ENCODE results near the gene SIX5. TPM values are rescaled to one million over a fixed set of nuclear protein-coding genes. Genes with fewer than 3 reads are reported as not detected.

Gene SIX5
- total and polyA plus RNA-seq, 9 of the 15 experiments (the other 6 are each of a cell fraction or from before 2014, with no cell fraction given): 1.4 to 17.2 (median 7.4) TPM; not detected in 2

DNA sequence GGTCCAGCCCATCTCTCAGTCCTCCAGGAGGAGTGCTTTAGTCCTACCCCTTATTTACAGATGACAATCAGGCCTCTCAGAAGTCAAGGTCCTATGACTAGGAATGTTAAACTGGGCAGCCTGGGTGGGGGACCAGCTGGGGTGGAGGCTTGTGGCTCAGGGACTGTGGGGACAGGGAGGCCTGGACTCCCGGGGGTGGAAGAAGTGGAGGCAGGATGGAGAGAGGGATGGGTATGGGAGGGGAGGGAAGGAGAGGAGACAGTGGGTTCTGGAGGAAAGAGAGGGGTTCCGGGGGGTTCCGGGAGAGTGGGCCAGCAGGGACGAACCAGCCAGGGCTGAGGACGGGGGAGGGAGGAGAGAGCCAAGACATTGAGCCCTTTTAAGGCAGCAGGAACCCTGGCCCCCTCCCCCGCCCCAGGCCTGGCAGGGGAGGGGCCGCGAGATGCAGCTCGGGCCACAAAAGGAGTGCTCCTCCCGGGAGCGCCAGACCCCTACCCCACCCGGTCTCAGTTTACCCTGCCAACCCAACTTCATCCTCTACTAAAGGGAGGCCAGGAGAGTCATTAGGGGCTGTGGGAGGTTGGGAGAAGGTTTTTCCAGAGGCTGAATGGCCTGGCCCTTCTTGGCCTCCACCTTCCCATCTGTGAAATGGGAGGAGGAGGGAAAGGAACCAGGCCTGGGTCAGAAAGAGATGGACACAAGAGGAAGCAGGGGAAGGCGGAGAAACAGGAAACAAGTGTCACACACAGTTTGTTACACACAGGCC, 11.6 kb upstream of the SIX5 start (continued):
- TF ChIP-seq, protein P1, sequence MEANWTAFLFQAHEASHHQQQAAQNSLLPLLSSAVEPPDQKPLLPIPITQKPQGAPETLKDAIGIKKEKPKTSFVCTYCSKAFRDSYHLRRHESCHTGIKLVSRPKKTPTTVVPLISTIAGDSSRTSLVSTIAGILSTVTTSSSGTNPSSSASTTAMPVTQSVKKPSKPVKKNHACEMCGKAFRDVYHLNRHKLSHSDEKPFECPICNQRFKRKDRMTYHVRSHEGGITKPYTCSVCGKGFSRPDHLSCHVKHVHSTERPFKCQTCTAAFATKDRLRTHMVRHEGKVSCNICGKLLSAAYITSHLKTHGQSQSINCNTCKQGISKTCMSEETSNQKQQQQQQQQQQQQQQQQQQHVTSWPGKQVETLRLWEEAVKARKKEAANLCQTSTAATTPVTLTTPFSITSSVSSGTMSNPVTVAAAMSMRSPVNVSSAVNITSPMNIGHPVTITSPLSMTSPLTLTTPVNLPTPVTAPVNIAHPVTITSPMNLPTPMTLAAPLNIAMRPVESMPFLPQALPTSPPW (CRISPR knock-in tag; IDR thresholded peaks at IDR 0.05): peak; percentile 25
- TF ChIP-seq, protein P2, sequence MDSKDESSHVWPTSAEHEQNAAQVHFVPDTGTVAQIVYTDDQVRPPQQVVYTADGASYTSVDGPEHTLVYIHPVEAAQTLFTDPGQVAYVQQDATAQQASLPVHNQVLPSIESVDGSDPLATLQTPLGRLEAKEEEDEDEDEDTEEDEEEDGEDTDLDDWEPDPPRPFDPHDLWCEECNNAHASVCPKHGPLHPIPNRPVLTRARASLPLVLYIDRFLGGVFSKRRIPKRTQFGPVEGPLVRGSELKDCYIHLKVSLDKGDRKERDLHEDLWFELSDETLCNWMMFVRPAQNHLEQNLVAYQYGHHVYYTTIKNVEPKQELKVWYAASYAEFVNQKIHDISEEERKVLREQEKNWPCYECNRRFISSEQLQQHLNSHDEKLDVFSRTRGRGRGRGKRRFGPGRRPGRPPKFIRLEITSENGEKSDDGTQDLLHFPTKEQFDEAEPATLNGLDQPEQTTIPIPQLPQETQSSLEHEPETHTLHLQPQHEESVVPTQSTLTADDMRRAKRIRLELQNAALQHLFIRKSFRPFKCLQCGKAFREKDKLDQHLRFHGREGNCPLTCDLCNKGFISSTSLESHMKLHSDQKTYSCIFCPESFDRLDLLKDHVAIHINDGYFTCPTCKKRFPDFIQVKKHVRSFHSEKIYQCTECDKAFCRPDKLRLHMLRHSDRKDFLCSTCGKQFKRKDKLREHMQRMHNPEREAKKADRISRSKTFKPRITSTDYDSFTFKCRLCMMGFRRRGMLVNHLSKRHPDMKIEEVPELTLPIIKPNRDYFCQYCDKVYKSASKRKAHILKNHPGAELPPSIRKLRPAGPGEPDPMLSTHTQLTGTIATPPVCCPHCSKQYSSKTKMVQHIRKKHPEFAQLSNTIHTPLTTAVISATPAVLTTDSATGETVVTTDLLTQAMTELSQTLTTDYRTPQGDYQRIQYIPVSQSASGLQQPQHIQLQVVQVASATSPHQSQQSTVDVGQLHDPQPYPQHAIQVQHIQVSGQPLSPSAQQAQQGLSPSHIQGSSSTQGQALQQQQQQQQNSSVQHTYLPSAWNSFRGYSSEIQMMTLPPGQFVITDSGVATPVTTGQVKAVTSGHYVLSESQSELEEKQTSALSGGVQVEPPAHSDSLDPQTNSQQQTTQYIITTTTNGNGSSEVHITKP (IDR thresholded peaks at IDR 0.05; ENCODE audit: partially characterized antibody): peak; percentile 72

DNA sequence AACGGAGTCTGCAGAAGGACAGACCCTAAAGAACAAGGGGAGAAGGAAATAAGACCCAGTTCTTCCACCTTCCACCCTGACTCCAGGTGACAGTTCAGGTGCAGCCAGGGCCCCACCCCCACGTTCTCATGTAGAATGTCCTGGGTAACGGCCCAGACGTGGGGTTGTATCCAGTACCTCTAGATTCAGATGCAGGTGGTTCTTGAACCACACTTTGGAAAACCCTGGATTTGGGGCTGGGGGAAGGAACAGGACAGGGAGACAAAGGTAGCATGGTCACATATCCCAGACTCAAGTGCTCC, 11.0 kb upstream of the SIX5 start:
- CTCF ChIA-PET (ENCODE audit: low intra/inter-chr PET ratio): no interaction called here
- peaks cover 10% of the 10 kb centered on the region; the same call in 1 of the 2 replicates for H4K20me1 ChIP-seq (replicated peaks; ENCODE audit: control insufficient read depth, insufficient read depth, low read length)
- BruUV-seq (replicated peaks): no TSS peak
- TF ChIP-seq KDM5B (IDR thresholded peaks at IDR 0.05; ENCODE audit: insufficient replicate concordance, low read depth, low read length): peak; percentile 7
- 0 out of 2 replicates have a peak, but pooled peaks have one; percentile 4 for TF ChIP-seq POLR2AphosphoS5 (IDR thresholded peaks at IDR 0.05; ENCODE audit: control insufficient read depth, insufficient read depth, low read depth, low read length)
- TF ChIP-seq BRF1 (IDR thresholded peaks at IDR 0.05; ENCODE audit: borderline replicate concordance, extremely low read depth, insufficient read length): no peak
- TF ChIP-seq ZNF717 (CRISPR knock-in tag; IDR thresholded peaks at IDR 0.05): no peak
- TF ChIP-seq NELFE (IDR thresholded peaks at IDR 0.05; ENCODE audit: insufficient read depth, insufficient read length): no peak
- no peak for TF ChIP-seq NFIX (CRISPR knock-in tag; IDR thresholded peaks at IDR 0.05; ENCODE audit: low read depth)
- no peak for TF ChIP-seq GABPB2 (CRISPR knock-in tag; conservative IDR thresholded peaks at IDR 0.05)
- TF ChIP-seq, protein P3, sequence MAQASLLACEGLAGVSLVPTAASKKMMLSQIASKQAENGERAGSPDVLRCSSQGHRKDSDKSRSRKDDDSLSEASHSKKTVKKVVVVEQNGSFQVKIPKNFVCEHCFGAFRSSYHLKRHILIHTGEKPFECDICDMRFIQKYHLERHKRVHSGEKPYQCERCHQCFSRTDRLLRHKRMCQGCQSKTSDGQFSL (CRISPR knock-in tag; IDR thresholded peaks at IDR 0.05): peak; percentile 7; the same call in 1 of the 2 replicates
- TF ChIP-seq, protein P3 (tag; IDR thresholded peaks at IDR 0.05): no peak
- TF ChIP-seq STAG1 (CRISPR knock-in tag; IDR thresholded peaks at IDR 0.05; ENCODE audit: borderline replicate concordance): no peak
- TF ChIP-seq FOXJ3 (CRISPR knock-in tag; IDR thresholded peaks at IDR 0.05): no peak

More for the DNA sequence above, 11.0 kb upstream of the SIX5 start:
- Histone ChIP-seq H2AFZ (ENCODE audit: low read depth, low read length) (no peak overlapping the region), H3K79me2 (ENCODE audit: control insufficient read depth, insufficient read depth, low read length) (no peaks in the 10 kb centered on the region), H3K36me3 (ENCODE audit: control insufficient read depth, insufficient read depth, low read length) (peaks cover 18% of the 10 kb centered on the region; the same call in 2 of the 3 replicates), H3K9ac (ENCODE audit: insufficient read depth in 1 of 2, low read depth in 2 of 2, low read length in 2 of 2) (peak overlapping the region; percentile 62 to 84; a peak in 2 of 4 replicates), H3K9me1 (ENCODE audit: control insufficient read depth, insufficient read depth, low read length) (peaks cover 9% of the 10 kb centered on the region), H3K27me3 (ENCODE audit: control insufficient read depth in 2 of 2, insufficient read depth in 2 of 2, low read length in 2 of 2) (no peaks in the 10 kb centered on the region), H3K4me3 (no peak overlapping the region), H3K27ac (ENCODE audit: extremely low read depth, low read depth, low read length) (peak overlapping the region; percentile 60; the same call in 2 of the 3 replicates), H3K9me3 (replicated peaks; ENCODE audit: control insufficient read depth, insufficient read depth, low read depth, low read length) (no peaks in the 10 kb centered on the region), H3K4me2 (ENCODE audit: insufficient read depth, low read length) (peak overlapping the region; percentile 80), H3K4me1 (replicated peaks in 1 of 2; ENCODE audit: control insufficient read depth in 2 of 2, insufficient read depth in 2 of 2, low read length in 2 of 2) (peaks cover 16 to 64% of the 10 kb centered on the region in 2 experiments)
- ATAC-seq (no peak), FAIRE-seq (peak; percentile 83), DNase-seq (ENCODE audit: extremely low read depth in 1 of 4, low spot score in 3 of 4) (no peak)
- in situ Hi-C loops (cut with MboI) (no loop called here), intact Hi-C loops (cut with micrococcal nuclease) (no loop called here)
- POLR2A ChIA-PET: interaction anchor here (7.7 kb wide), 1 partner anchor 9 kb away, joined by 70 read pairs; the partner anchor contains the start of gene SIX5
- 29% methylated on average over 4 of the region's 4 CpGs for WGBS (ENCODE audit: insufficient coverage, low coverage, missing lambda C conversion rate)
